HEK293 (cell line): ENCODE results near the gene TCTN1.
A peak's percentile ranks its signal among the peaks of the same experiment; 100 is the strongest.

ENCODE experiments used
- EGR2 ChIP-seq: fragments of 450-650 bp; formaldehyde crosslinking; IDR thresholded peaks from 2 replicates; pipeline ENCODE4 v1.5.1; 2016; ENCODE audit warnings: low read depth, missing biosample characterization, missing genetic modification characterization
- ELK4 ChIP-seq: IDR thresholded peaks from 2 replicates; pipeline ENCODE4 v1.6.1; 2011; ENCODE audit warnings: mild to moderate bottlenecking, low read depth, low read length, borderline replicate concordance
- FEZF1 ChIP-seq: fragments of 450-650 bp; formaldehyde crosslinking; IDR thresholded peaks from 2 replicates; pipeline ENCODE4 v1.5.1; 2016; ENCODE audit warnings: missing biosample characterization, missing genetic modification characterization
- HIC1 ChIP-seq: fragments of 450-650 bp; formaldehyde crosslinking; IDR thresholded peaks from 2 replicates; pipeline ENCODE4 v1.5.1; 2016; ENCODE audit warnings: missing biosample characterization, missing genetic modification characterization
- PATZ1 ChIP-seq: fragments of 450-650 bp; formaldehyde crosslinking; IDR thresholded peaks from 2 replicates; pipeline ENCODE4 v1.5.1; 2016; ENCODE audit warnings: missing biosample characterization, missing genetic modification characterization
- SP2 ChIP-seq: fragments of 450-650 bp; formaldehyde crosslinking; IDR thresholded peaks from 2 replicates; pipeline ENCODE4 v1.5.1; 2016; ENCODE audit warnings: missing biosample characterization, missing genetic modification characterization
- ZBTB21 ChIP-seq: fragments of 450-650 bp; formaldehyde crosslinking; IDR thresholded peaks from 2 replicates; pipeline ENCODE4 v1.5.1; 2017; ENCODE audit warnings: missing biosample characterization, missing genetic modification characterization
- ZNF16 ChIP-seq: fragments of 450-650 bp; formaldehyde crosslinking; IDR thresholded peaks from 2 replicates; pipeline ENCODE4 v1.5.1; 2016; ENCODE audit warnings: low read depth, missing biosample characterization, missing genetic modification characterization
- ZNF19 ChIP-seq: fragments of 450-650 bp; formaldehyde crosslinking; IDR thresholded peaks from 2 replicates; pipeline ENCODE4; 2016; ENCODE audit warnings: missing biosample characterization, missing genetic modification characterization, low read depth
- ZNF239 ChIP-seq: fragments of 450-650 bp; formaldehyde crosslinking; IDR thresholded peaks from 2 replicates; pipeline ENCODE4 v1.5.1; 2016; ENCODE audit warnings: missing biosample characterization, missing genetic modification characterization
- ZNF280D ChIP-seq: fragments of 450-650 bp; formaldehyde crosslinking; IDR thresholded peaks from 2 replicates; pipeline ENCODE4 v1.5.1; 2016; ENCODE audit warnings: missing biosample characterization, missing genetic modification characterization
- ZNF341 ChIP-seq: fragments of 450-650 bp; formaldehyde crosslinking; IDR thresholded peaks from 2 replicates; pipeline ENCODE4; 2016; ENCODE audit warnings: low read depth, missing biosample characterization, missing genetic modification characterization
- ZNF37A ChIP-seq: fragments of 450-650 bp; IDR thresholded peaks from 2 replicates; pipeline ENCODE4 v1.5.1; 2018; ENCODE audit warnings: missing biosample characterization, missing genetic modification characterization
- ZNF398 ChIP-seq: fragments of 450-650 bp; formaldehyde crosslinking; IDR thresholded peaks from 2 replicates; pipeline ENCODE4 v1.5.1; 2017; ENCODE audit warnings: missing biosample characterization, missing genetic modification characterization
- ZNF449 ChIP-seq: fragments of 450-650 bp; formaldehyde crosslinking; IDR thresholded peaks from 2 replicates; pipeline ENCODE4 v1.5.1; 2017; ENCODE audit warnings: missing biosample characterization, mild to moderate bottlenecking, missing genetic modification characterization, moderate library complexity
- ZNF48 ChIP-seq: fragments of 450-650 bp; formaldehyde crosslinking; IDR thresholded peaks from 2 replicates; pipeline ENCODE4 v1.5.1; 2016; ENCODE audit warnings: missing biosample characterization, missing genetic modification characterization
- ZNF521 ChIP-seq: fragments of 450-650 bp; formaldehyde crosslinking; IDR thresholded peaks from 2 replicates; pipeline ENCODE4 v1.5.1; 2017; ENCODE audit warnings: missing biosample characterization, mild to moderate bottlenecking, missing genetic modification characterization
- ZNF555 ChIP-seq: fragments of 450-650 bp; formaldehyde crosslinking; conservative IDR thresholded peaks from 2 replicates; pipeline ENCODE4 v1.5.1; 2017; ENCODE audit warnings: missing biosample characterization, mild to moderate bottlenecking, missing genetic modification characterization, inconsistent platforms
- ZNF624 ChIP-seq: fragments of 450-650 bp; formaldehyde crosslinking; IDR thresholded peaks from 2 replicates; pipeline ENCODE4 v1.5.1; 2017; ENCODE audit warnings: missing biosample characterization, missing genetic modification characterization
- ZNF747 ChIP-seq: fragments of 450-650 bp; formaldehyde crosslinking; IDR thresholded peaks from 2 replicates; pipeline ENCODE4 v1.5.1; 2016; ENCODE audit warnings: missing biosample characterization, missing genetic modification characterization
- ZNF830 ChIP-seq: fragments of 450-650 bp; IDR thresholded peaks from 2 replicates; pipeline ENCODE4 v1.5.0; 2018; ENCODE audit warnings: missing biosample characterization, missing genetic modification characterization, low read depth, mild to moderate bottlenecking, moderate library complexity
- ZSCAN16 ChIP-seq: fragments of 450-650 bp; formaldehyde crosslinking; IDR thresholded peaks from 2 replicates; pipeline ENCODE4 v1.5.1; 2016; ENCODE audit warnings: missing biosample characterization, missing genetic modification characterization

Gene TCTN1

GRCh38 chr12:110583137-110584059 lies 30.5 kb upstream of the TCTN1 start, which contains the start of gene PPTC7 (continued):
- TF ChIP-seq ZNF280D (tag by site-specific recombination) (no peak), ZNF521 (tag by site-specific recombination) (no peak), ZNF555 (tag by site-specific recombination) (no peak), ZBTB21 (tag by site-specific recombination) (no peak), ZNF341 (tag by site-specific recombination) (no peak), SP2 (tag by site-specific recombination) (peak; percentile 74), ZNF398 (tag by site-specific recombination) (no peak), ZNF239 (tag by site-specific recombination) (no peak), ZNF747 (tag by site-specific recombination) (no peak), ZNF16 (tag by site-specific recombination) (no peak), ELK4 (no peak), EGR2 (tag by site-specific recombination) (no peak), ZSCAN16 (no peak), ZNF37A (no peak), ZNF19 (no peak), ZNF48 (tag by site-specific recombination) (no peak), ZNF449 (peak; percentile 65; the same call in 1 of the 2 replicates), HIC1 (tag by site-specific recombination) (no peak), ZNF830 (tag by site-specific recombination) (no peak), PATZ1 (tag by site-specific recombination) (peak; percentile 64), FEZF1 (no peak), ZNF624 (tag by site-specific recombination) (no peak)
